IMR-90 (cell line): Measurements from ENCODE around the gene ATP6V0E2. TPM values are rescaled to one million over a fixed set of nuclear protein-coding genes. Genes with fewer than 3 reads are reported as not detected.

ENCODE experiments used
- ATAC-seq: fragments of 200-7000 bp; cut with Tn5 transposase; 2 replicates; pipeline ENCODE4 v1.9.1; 2020; ENCODE audit warnings: low read depth, mild to moderate bottlenecking, moderate library complexity
- BruUV-seq: library from RNA; stranded (reverse); fragments of 400-500 nt; replicated peaks from 2 replicates; lab custom pipeline; 2021; lab: Mats Ljungman, UMichigan
- CTCF ChIA-PET: fragments of 300-600 bp; formaldehyde crosslinking; extraction: SDS; loops from one replicate; lab custom pipeline; 2021; ENCODE audit warnings: antibody characterized with exemption; lab: Yijun Ruan, JAX
- POLR2A ChIA-PET: fragments of 300-600 bp; sonication (Branson Sonifier 250); formaldehyde crosslinking; loops from one replicate; lab custom pipeline; 2022; ENCODE audit warnings: antibody characterized with exemption; ENCODE audit not compliant: unreplicated experiment; lab: Charles Lee
- DNase-seq: peaks from one replicate; pipeline ENCODE4 v3.0.0; 2013
- H2AFZ ChIP-seq: replicated peaks from 2 replicates; pipeline ENCODE3; 2013; ENCODE audit warnings: low read length, mild to moderate bottlenecking; ENCODE audit not compliant: poor library complexity
- H2AK5ac ChIP-seq: 2 replicates; pipeline ENCODE4 v1.6.1; 2013; ENCODE audit warnings: low read depth, low read length, inconsistent platforms
- H2AK9ac ChIP-seq: replicated peaks from 2 replicates; pipeline ENCODE3; 2013; ENCODE audit warnings: mild to moderate bottlenecking, low read depth, low read length, moderate library complexity; ENCODE audit not compliant: poor library complexity
- H2BK120ac ChIP-seq: 2 replicates; pipeline ENCODE4 v1.6.1; 2013; ENCODE audit warnings: low read depth, low read length, inconsistent platforms
- H2BK15ac ChIP-seq: 3 replicates; pipeline ENCODE4 v1.6.1; 2013; ENCODE audit warnings: low read depth, low read length, inconsistent platforms
- H2BK20ac ChIP-seq: 2 replicates; pipeline ENCODE4 v1.6.1; 2013; ENCODE audit warnings: low read depth, mild to moderate bottlenecking, inconsistent platforms, low read length, moderate library complexity
- H2BK5ac ChIP-seq: 2 replicates; pipeline ENCODE4 v1.6.1; 2013; ENCODE audit warnings: mild to moderate bottlenecking, low read depth, low read length, inconsistent platforms; ENCODE audit not compliant: poor library complexity, severe bottlenecking
- H3K14ac ChIP-seq: replicated peaks from 2 replicates; pipeline ENCODE4 v1.6.1; 2013; ENCODE audit warnings: low read depth, low read length, inconsistent platforms
- H3K18ac ChIP-seq: 2 replicates; pipeline ENCODE4 v1.6.1; 2013; ENCODE audit warnings: low read depth, low read length, control low read depth
- H3K23ac ChIP-seq: 2 replicates; pipeline ENCODE4 v1.6.1; 2013; ENCODE audit warnings: low read depth, low read length, inconsistent platforms
- H3K27ac ChIP-seq: 2 replicates; pipeline ENCODE4 v1.5.1; 2013; ENCODE audit warnings: mild to moderate bottlenecking, control low read depth, low read length; ENCODE audit not compliant: insufficient read depth
- H3K27me3 ChIP-seq: 2 replicates; pipeline ENCODE4 v1.6.1; 2013; ENCODE audit warnings: low read length; ENCODE audit not compliant: control insufficient read depth, insufficient read depth
- H3K36me3 ChIP-seq: 2 replicates; pipeline ENCODE4 v1.6.1; 2013; ENCODE audit warnings: low read length, mixed read lengths; ENCODE audit not compliant: control insufficient read depth, insufficient read depth
- H3K4ac ChIP-seq: 2 replicates; pipeline ENCODE4 v1.6.1; 2013; ENCODE audit warnings: low read depth, low read length, inconsistent platforms
- H3K4me1 ChIP-seq: 2 replicates; pipeline ENCODE4 v1.6.1; 2013; ENCODE audit warnings: low read length, mixed read lengths; ENCODE audit not compliant: control insufficient read depth, insufficient read depth
- H3K4me2 ChIP-seq: 2 replicates; pipeline ENCODE4 v1.6.1; 2013; ENCODE audit warnings: low read depth, mild to moderate bottlenecking, control low read depth, low read length, moderate library complexity
- H3K4me3 ChIP-seq: 2 replicates; pipeline ENCODE4 v1.5.1; 2013; ENCODE audit warnings: low read depth, mild to moderate bottlenecking, control low read depth, low read length, moderate library complexity; ENCODE audit not compliant: insufficient read depth
- H3K56ac ChIP-seq: 2 replicates; pipeline ENCODE4 v1.6.1; 2013; ENCODE audit warnings: low read length, inconsistent platforms; ENCODE audit not compliant: insufficient read depth; ENCODE audit errors: extremely low read depth
- H3K79me1 ChIP-seq, 2 experiments: 2 replicates each; pipeline ENCODE4 v1.6.1; 2013; ENCODE audit warnings: low read length in 2 of 2, inconsistent platforms in 1 of 2, low read depth in 1 of 2
- H3K9ac ChIP-seq: 2 replicates; pipeline ENCODE4 v1.6.1; 2013; ENCODE audit warnings: low read depth, low read length, control low read depth
- H3K9me1 ChIP-seq: 2 replicates; pipeline ENCODE4 v1.6.1; 2013; ENCODE audit warnings: low read length, inconsistent platforms; ENCODE audit not compliant: insufficient read depth
- H3K9me3 ChIP-seq: 2 replicates; pipeline ENCODE4 v1.6.1; 2013; ENCODE audit warnings: low read length; ENCODE audit not compliant: control insufficient read depth, insufficient read depth
- H4K20me1 ChIP-seq: 2 replicates; pipeline ENCODE4 v1.6.1; 2013; ENCODE audit warnings: low read length, inconsistent platforms; ENCODE audit not compliant: insufficient read depth
- H4K5ac ChIP-seq: 2 replicates; pipeline ENCODE4 v1.6.1; 2013; ENCODE audit warnings: mild to moderate bottlenecking, low read depth, low read length, control low read depth
- H4K8ac ChIP-seq, 2 experiments: 2 replicates each; pipeline ENCODE4 v1.6.1; 2013; ENCODE audit warnings: low read depth in 2 of 2, low read length in 2 of 2, control low read depth in 1 of 2, inconsistent platforms in 1 of 2
- H4K91ac ChIP-seq: 2 replicates; pipeline ENCODE4 v1.6.1; 2013; ENCODE audit warnings: low read depth, low read length, inconsistent platforms; ENCODE audit not compliant: insufficient read depth
- BHLHE40 ChIP-seq: fragments of 150-350 bp; IDR thresholded peaks from 2 replicates; pipeline ENCODE4 v1.6.1; 2016; ENCODE audit warnings: mild to moderate bottlenecking, low read depth, low read length
- CEBPB ChIP-seq: IDR thresholded peaks from 2 replicates; pipeline ENCODE4 v1.6.1; 2012; ENCODE audit warnings: low read depth, low read length, improper control_type of control experiment
- CHD1 ChIP-seq: IDR thresholded peaks from 2 replicates; pipeline ENCODE4 v1.6.1; 2012; ENCODE audit warnings: low read depth, low read length, improper control_type of control experiment
- CTCF ChIP-seq: conservative IDR thresholded peaks from 2 replicates; pipeline ENCODE4 v1.5.1; 2012; ENCODE audit warnings: mild to moderate bottlenecking, low read depth, low read length, improper control_type of control experiment
- ELK1 ChIP-seq: fragments of 150-350 bp; IDR thresholded peaks from 2 replicates; pipeline ENCODE4 v1.6.1; 2016; ENCODE audit warnings: low read depth, mild to moderate bottlenecking, low read length, moderate library complexity, borderline replicate concordance
- FOS ChIP-seq: fragments of 150-350 bp; IDR thresholded peaks from 2 replicates; pipeline ENCODE4 v1.6.1; 2016; ENCODE audit warnings: low read depth, low read length
- MAFK ChIP-seq: IDR thresholded peaks from 2 replicates; pipeline ENCODE4 v1.6.1; 2012; ENCODE audit warnings: low read depth, low read length, improper control_type of control experiment
- MAZ ChIP-seq: IDR thresholded peaks from 2 replicates; pipeline ENCODE4 v1.6.1; 2012; ENCODE audit warnings: low read depth, mild to moderate bottlenecking, low read length, improper control_type of control experiment, moderate library complexity, borderline replicate concordance
- MXI1 ChIP-seq: IDR thresholded peaks from 2 replicates; pipeline ENCODE4 v1.6.1; 2012; ENCODE audit warnings: low read depth, mild to moderate bottlenecking, low read length, moderate library complexity, borderline replicate concordance
- NFE2L2 ChIP-seq: fragments of 150-350 bp; IDR thresholded peaks from 2 replicates; pipeline ENCODE4 v1.6.1; 2016; ENCODE audit warnings: low read depth, mild to moderate bottlenecking, low read length
- POLR2A ChIP-seq: IDR thresholded peaks from 2 replicates; pipeline ENCODE4 v1.6.1; 2012; ENCODE audit warnings: mild to moderate bottlenecking, low read depth, low read length
- RAD21 ChIP-seq: IDR thresholded peaks from 2 replicates; pipeline ENCODE4 v1.6.1; 2012; ENCODE audit warnings: low read length, improper control_type of control experiment
- RCOR1 ChIP-seq: IDR thresholded peaks from 2 replicates; pipeline ENCODE4 v1.6.1; 2012; ENCODE audit warnings: mild to moderate bottlenecking, low read length, improper control_type of control experiment; ENCODE audit not compliant: insufficient replicate concordance
- RFX5 ChIP-seq: IDR thresholded peaks from 2 replicates; pipeline ENCODE4 v1.8.0; 2012; ENCODE audit warnings: low read depth, mild to moderate bottlenecking, low read length, moderate library complexity
- SMC3 ChIP-seq: fragments of 150-350 bp; IDR thresholded peaks from 2 replicates; pipeline ENCODE4 v1.6.1; 2016; ENCODE audit warnings: low read depth, mild to moderate bottlenecking, antibody characterized with exemption, low read length, moderate library complexity
- USF2 ChIP-seq: fragments of 150-350 bp; IDR thresholded peaks from 2 replicates; pipeline ENCODE4 v1.6.1; 2017; ENCODE audit warnings: mild to moderate bottlenecking, antibody characterized with exemption, low read length, low read depth
- WGBS, 2 experiments: methylation state at CpG; one replicate each; pipeline versions ENCODE4 v1.1.5 to v1.1.7; 2013; ENCODE audit warnings: missing lambda C conversion rate in 2 of 2; ENCODE audit not compliant: insufficient read length in 1 of 2; ENCODE audit errors: extremely low coverage in 2 of 2; 5-methylcytosine and 5-hydroxymethylcytosine counted together
- dilution Hi-C: fragments of 300-500 bp; cut with HindIII; formaldehyde crosslinking; loops from one replicate; pipeline ENCODE4 v1.14.3; 2018; ENCODE audit warnings: low sequenced_read_pairs; ENCODE audit not compliant: unreplicated experiment
- in situ Hi-C: fragments of 300-500 bp; cut with MboI; formaldehyde crosslinking; loops from 3 replicates; pipeline ENCODE4 v1.14.3; 2019; ENCODE audit warnings: low sequenced_read_pairs, inconsistent platforms, mixed read lengths
- intact Hi-C: fragments of 100-400 bp; cut with micrococcal nuclease; formaldehyde crosslinking; loops from 2 replicates; pipeline ENCODE4 v1.10.0; 2022
- polyA plus RNA-seq, 3 experiments: library from polyadenylated mRNA; depleted of rRNA; stranded (reverse); fragments of >200 nt; gene quantifications; 2 replicates each; pipeline ENCODE4 v1.2.3, GENCODE V29; 2012; ENCODE audit warnings: low replicate concordance in 1 of 3
- total RNA-seq: library from RNA; depleted of rRNA; stranded (reverse); fragments of >200 nt; gene quantifications from 2 replicates; pipeline ENCODE4 v1.2.3, GENCODE V29; 2012

ATP6V0E2 gene
- total and polyA plus RNA-seq, 2 of the 4 experiments (the other 2 are of a cell fraction), result 5.7 to 30.3 TPM

GRCh38 chr7:149832332-149833041 lies 41.3 kb upstream of the ATP6V0E2 start:
- no peak overlapping the region for H2AK5ac ChIP-seq
- H3K27me3 ChIP-seq, result peaks cover 23% of the 10 kb centered on the region; the same call in 1 of the 2 replicates
- no peak for ATAC-seq
- no peaks in the 10 kb centered on the region for H4K20me1 ChIP-seq
- H2AFZ ChIP-seq, result peak overlapping the region; percentile 2
- no TSS peak for BruUV-seq
- no peak overlapping the region for H3K18ac ChIP-seq
- no peak overlapping the region for H3K14ac ChIP-seq
- no peak overlapping the region for H3K23ac ChIP-seq
- no peak overlapping the region for H3K9ac ChIP-seq
- in situ Hi-C loops, result no loop called here
- H3K36me3 ChIP-seq, result no peaks in the 10 kb centered on the region
- H3K4me2 ChIP-seq, result no peak overlapping the region
- no peaks in the 10 kb centered on the region for H3K4me1 ChIP-seq
- no peak for TF ChIP-seq CTCF
- no peak for TF ChIP-seq RFX5
- no peak for TF ChIP-seq BHLHE40
- TF ChIP-seq POLR2A, result no peak
- no peak for TF ChIP-seq MXI1
- TF ChIP-seq MAZ, result no peak
- no peak for TF ChIP-seq NFE2L2
- no peak for TF ChIP-seq MAFK
- no peak for TF ChIP-seq RCOR1
- no peak for TF ChIP-seq CEBPB
- no peak for TF ChIP-seq USF2
- TF ChIP-seq CHD1, result no peak
- TF ChIP-seq SMC3, result no peak
- TF ChIP-seq FOS, result no peak
- no peak for TF ChIP-seq RAD21
- TF ChIP-seq ELK1, result no peak
- WGBS, 2 experiments, result 83% methylated on average over 4 of the region's 13 CpGs; no CpG with 5 or more reads in 1 of the 2 experiments
- no peak for DNase-seq
- no peaks in the 10 kb centered on the region for H3K79me1 ChIP-seq
- ChIA-PET POLR2A (no interaction called here), CTCF (no interaction called here)
- H3K4ac ChIP-seq, result no peak overlapping the region
- no peaks in the 10 kb centered on the region for H3K9me3 ChIP-seq
- no peak overlapping the region for H4K91ac ChIP-seq
- no peaks in the 10 kb centered on the region for H3K9me1 ChIP-seq
- H3K27ac ChIP-seq, result no peak overlapping the region
- H2BK5ac ChIP-seq, result no peak overlapping the region
- no peak overlapping the region for H2BK15ac ChIP-seq
- H3K56ac ChIP-seq, result no peak overlapping the region
- H3K4me3 ChIP-seq, result no peak overlapping the region
- dilution Hi-C loops, result no loop called here
- H4K5ac ChIP-seq, result no peak overlapping the region
- no peak overlapping the region for H2BK120ac ChIP-seq
- no peak overlapping the region for H2AK9ac ChIP-seq
- intact Hi-C loops, result no loop called here
- H2BK20ac ChIP-seq, result no peak overlapping the region
- no peak overlapping the region for H4K8ac ChIP-seq
